ENCODE measurements around the gene MTOR. TPM values are rescaled to one million over a fixed set of nuclear protein-coding genes. Genes with fewer than 3 reads are reported as not detected.
"Not testable (repeated sequence)": the region's sequence is repeated elsewhere in the genome, so short reads cannot be mapped to it uniquely, and the experiment has no call there.

The MTOR gene
- total RNA-seq, 2 donors from 2014 or later: 26.2 to 28.3 TPM

DNA sequence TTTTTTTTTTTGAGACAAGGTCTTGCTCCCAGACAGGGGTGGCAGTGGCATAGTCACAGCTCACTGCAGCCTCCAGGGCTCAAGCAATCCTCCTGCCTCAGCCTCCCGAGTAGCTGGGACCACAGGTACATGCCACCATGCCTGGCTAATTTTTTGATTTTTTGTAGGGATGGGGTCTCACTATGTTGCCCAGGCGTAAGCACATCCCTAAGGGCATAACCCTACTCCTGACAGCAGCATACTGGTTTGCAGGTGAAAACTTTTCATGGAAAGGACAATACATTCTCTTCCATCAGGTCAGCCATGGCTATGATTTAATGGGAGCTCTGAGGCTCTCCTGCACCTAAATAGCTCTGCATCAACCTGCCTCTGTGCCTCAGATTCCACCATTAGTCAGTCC lies 40.0 kb upstream of the MTOR start:
- Histone ChIP-seq H3K36me3 (replicated peaks in 1 of 2; ENCODE audit: insufficient read depth in 1 of 2, low read depth in 2 of 2) (no peaks in the 10 kb centered on the region), H3K27me3 (no peaks in the 10 kb centered on the region), H3K4me1 (no peaks in the 10 kb centered on the region), H3K27ac (no peak overlapping the region), H3K4me3 (no peak overlapping the region), H3K9me3 (no peaks in the 10 kb centered on the region)
- intact Hi-C loops (cut with DNase I): no loop called here
- ATAC-seq (no peak), DNase-seq (no peak)
- 72 to 82% methylated on average over 2 of the region's 2 CpGs for WGBS, 2 donors
- TF ChIP-seq, protein P1, sequence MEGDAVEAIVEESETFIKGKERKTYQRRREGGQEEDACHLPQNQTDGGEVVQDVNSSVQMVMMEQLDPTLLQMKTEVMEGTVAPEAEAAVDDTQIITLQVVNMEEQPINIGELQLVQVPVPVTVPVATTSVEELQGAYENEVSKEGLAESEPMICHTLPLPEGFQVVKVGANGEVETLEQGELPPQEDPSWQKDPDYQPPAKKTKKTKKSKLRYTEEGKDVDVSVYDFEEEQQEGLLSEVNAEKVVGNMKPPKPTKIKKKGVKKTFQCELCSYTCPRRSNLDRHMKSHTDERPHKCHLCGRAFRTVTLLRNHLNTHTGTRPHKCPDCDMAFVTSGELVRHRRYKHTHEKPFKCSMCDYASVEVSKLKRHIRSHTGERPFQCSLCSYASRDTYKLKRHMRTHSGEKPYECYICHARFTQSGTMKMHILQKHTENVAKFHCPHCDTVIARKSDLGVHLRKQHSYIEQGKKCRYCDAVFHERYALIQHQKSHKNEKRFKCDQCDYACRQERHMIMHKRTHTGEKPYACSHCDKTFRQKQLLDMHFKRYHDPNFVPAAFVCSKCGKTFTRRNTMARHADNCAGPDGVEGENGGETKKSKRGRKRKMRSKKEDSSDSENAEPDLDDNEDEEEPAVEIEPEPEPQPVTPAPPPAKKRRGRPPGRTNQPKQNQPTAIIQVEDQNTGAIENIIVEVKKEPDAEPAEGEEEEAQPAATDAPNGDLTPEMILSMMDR (IDR thresholded peaks at IDR 0.05): no peak
- no peak for TF ChIP-seq POLR2A (IDR thresholded peaks at IDR 0.05)

DNA sequence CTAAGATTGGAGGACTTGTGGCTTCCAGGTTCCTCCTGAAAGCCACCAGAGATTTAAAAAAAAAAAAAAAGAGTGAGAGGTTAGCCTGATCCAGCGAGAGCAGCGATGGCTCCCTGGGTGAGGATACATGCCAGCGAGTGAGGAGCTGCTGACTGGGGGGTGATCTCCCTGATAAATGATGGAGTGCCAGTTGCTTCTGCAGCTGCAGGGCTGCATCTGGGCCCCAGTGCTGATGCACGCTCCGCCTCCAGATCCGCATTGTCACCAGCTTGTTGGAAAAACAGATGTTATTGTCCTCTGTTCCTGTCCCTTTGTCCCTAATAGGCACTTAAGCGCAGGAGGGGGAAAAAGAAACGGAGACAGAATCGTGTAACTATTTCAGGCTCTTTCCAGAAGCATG lies 39.2 kb upstream of the MTOR start:
- intact Hi-C loops (cut with DNase I): no loop called here
- Histone ChIP-seq H3K9me3 (no peaks in the 10 kb centered on the region), H3K4me3 (no peak overlapping the region), H3K4me1 (no peaks in the 10 kb centered on the region), H3K36me3 (replicated peaks in 1 of 2; ENCODE audit: insufficient read depth in 1 of 2, low read depth in 2 of 2) (no peaks in the 10 kb centered on the region), H3K27ac (no peak overlapping the region), H3K27me3 (no peaks in the 10 kb centered on the region)
- DNase-seq: no peak
- ATAC-seq: no peak
- WGBS, 2 donors: 71 to 76% methylated on average over 9 of the region's 9 CpGs
- TF ChIP-seq, protein P1 (IDR thresholded peaks at IDR 0.05): no peak
- no peak for TF ChIP-seq POLR2A (IDR thresholded peaks at IDR 0.05)

DNA sequence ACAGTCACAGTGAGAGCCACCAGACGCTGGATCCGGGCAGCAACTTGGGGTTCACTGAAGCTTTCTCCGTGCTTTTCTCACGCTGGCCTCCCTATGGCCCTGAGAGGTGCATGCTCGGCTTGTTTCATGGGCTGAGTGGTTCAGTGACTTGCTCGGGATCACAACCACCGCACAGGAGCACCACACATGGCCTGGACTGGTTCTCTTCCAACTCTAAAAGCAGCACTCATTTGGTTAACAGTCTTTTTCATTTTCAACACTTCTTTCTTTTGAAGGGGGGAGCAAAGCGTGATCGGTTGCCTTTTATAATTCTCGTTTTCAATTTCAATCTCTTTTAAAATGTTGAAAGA lies 36.8 kb upstream of the MTOR start:
- H3K27ac ChIP-seq: no peak overlapping the region
- intact Hi-C loops (cut with DNase I): no loop called here
- no peaks in the 10 kb centered on the region for H3K9me3 ChIP-seq
- H3K4me1 ChIP-seq: no peaks in the 10 kb centered on the region
- WGBS, 2 donors: 79 to 80% methylated on average over 10 of the region's 10 CpGs
- H3K4me3 ChIP-seq: no peak overlapping the region
- ATAC-seq (no peak), DNase-seq (no peak)
- TF ChIP-seq, protein P1 (IDR thresholded peaks at IDR 0.05): no peak
- no peak for TF ChIP-seq POLR2A (IDR thresholded peaks at IDR 0.05)
- H3K27me3 ChIP-seq: no peaks in the 10 kb centered on the region
- H3K36me3 ChIP-seq (replicated peaks in 1 of 2; ENCODE audit: insufficient read depth in 1 of 2, low read depth in 2 of 2): peaks cover 0 to 5% of the 10 kb centered on the region in 2 donors

DNA sequence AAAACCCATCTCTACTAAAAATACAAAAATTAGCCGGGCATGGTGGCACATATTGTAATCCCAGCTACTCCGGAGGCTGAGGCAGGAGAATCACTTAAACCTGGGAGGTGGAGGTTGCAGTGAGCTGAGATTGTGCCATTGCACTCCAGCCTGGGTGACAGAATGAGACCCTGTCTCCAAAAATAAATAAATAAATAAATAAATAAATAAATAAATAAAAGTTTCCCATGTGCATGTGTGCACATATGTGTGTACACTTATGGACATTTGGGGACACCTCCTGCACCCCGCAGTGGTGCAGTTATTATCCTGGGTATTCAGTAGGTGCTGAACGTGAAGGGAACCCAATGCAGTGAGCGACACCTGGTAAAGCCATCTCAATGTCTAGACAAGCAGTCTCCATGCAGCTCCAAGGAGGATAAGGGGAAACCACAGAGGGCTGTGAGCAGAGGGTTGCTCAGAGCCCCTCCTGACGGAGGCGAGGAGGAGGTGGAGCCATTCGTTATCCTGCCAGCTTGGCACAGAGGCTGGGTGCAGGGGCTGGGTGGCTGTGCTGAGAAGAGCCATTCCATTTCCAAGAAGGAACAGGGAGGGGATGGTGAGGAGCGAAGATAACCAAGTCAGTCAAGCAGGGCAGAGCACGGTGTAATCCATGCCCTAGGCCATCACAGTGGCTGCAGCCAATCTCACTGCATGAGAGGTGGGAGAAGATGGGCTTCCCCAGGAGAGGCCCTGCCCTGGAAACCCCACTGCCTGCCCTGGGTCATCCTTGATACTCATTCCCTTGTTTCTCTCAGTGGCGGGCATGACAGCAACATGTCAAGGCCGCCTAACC lies 36.3 kb upstream of the MTOR start:
- Histone ChIP-seq H3K9me3 (no peaks in the 10 kb centered on the region), H3K4me3 (no peak overlapping the region), H3K27ac (no peak overlapping the region), H3K27me3 (no peaks in the 10 kb centered on the region), H3K4me1 (no peaks in the 10 kb centered on the region), H3K36me3 (replicated peaks in 1 of 2; ENCODE audit: insufficient read depth in 1 of 2, low read depth in 2 of 2) (peaks cover 0 to 5% of the 10 kb centered on the region in 2 donors)
- WGBS, 2 donors: 92 to 93% methylated on average over 12 of the region's 12 CpGs
- ATAC-seq: no peak
- no peak for DNase-seq
- intact Hi-C loops (cut with DNase I): no loop called here
- TF ChIP-seq, protein P1 (IDR thresholded peaks at IDR 0.05): no peak
- TF ChIP-seq POLR2A (IDR thresholded peaks at IDR 0.05): no peak

- 96 to 97% methylated on average over 5 of the region's 5 CpGs for WGBS, 2 donors
- H3K27me3 ChIP-seq; H3K27ac ChIP-seq; H3K4me1 ChIP-seq; intact Hi-C loops (cut with DNase I); H3K36me3 ChIP-seq (replicated peaks in 1 of 2; ENCODE audit: insufficient read depth in 1 of 2, low read depth in 2 of 2); DNase-seq; H3K4me3 ChIP-seq; ATAC-seq; H3K9me3 ChIP-seq: not testable (repeated sequence)
Measured at GRCh38 chr1:11297774-11298173, 35.4 kb upstream of the MTOR start.
